ENCODE measurements around the gene AZIN2.
"Not testable (repeated sequence)": the region's sequence is repeated elsewhere in the genome, so short reads cannot be mapped to it uniquely, and the experiment has no call there.

The AZIN2 gene

DNA sequence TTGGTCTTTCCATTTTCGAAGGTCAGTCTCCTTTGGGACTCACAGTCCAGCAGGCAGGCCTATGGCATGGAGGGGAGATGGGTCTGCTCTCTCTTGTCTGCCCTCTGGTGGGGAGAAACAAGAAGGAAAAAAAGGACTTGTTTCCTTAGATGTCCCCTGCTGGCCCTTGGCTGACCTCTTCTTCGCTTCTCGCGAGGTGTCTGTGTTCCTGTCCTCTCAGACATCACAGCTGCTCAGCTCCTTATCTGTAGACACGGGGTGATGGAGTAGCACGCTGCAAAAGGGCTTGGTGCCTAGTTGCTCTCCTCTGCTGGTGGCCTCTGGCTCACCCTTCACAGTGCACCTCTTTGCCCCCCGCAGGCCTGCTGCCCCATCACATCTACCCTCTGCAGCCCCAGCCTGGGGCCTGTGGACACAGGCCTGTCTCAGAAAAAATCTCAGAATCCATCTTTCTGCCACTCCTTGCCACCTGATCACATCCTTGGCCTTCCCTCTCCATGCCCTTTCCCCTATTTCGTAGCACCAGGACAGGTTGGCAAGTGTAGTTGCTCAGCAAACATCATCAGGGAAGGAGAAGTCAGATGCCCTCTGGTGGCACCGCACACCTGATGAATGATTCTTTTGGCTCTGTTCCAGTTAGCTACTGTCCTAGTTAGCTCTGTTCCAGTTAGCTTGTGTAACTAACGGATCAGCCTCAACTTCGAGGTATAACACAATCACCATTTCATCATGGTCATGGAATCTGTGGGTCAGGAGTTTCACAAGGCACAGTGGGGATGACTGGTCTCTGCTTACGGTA lies 25.5 kb upstream of the AZIN2 start:
- TF ChIP-seq, protein P1, sequence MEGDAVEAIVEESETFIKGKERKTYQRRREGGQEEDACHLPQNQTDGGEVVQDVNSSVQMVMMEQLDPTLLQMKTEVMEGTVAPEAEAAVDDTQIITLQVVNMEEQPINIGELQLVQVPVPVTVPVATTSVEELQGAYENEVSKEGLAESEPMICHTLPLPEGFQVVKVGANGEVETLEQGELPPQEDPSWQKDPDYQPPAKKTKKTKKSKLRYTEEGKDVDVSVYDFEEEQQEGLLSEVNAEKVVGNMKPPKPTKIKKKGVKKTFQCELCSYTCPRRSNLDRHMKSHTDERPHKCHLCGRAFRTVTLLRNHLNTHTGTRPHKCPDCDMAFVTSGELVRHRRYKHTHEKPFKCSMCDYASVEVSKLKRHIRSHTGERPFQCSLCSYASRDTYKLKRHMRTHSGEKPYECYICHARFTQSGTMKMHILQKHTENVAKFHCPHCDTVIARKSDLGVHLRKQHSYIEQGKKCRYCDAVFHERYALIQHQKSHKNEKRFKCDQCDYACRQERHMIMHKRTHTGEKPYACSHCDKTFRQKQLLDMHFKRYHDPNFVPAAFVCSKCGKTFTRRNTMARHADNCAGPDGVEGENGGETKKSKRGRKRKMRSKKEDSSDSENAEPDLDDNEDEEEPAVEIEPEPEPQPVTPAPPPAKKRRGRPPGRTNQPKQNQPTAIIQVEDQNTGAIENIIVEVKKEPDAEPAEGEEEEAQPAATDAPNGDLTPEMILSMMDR (IDR thresholded peaks at IDR 0.05; ENCODE audit: insufficient read depth, low read length, missing control alignments), result peak; percentile 74
- ChIA-PET CTCF (interaction anchor here (0.6 to 7.1 kb wide), 48 partner anchors 7 to 343 kb away, joined by 3 to 147 read pairs (median 5); partner anchors contain the start of gene AZIN2), POLR2A (interaction anchor here (1.0 kb wide), 1 partner anchor 91 kb away, joined by 3 read pairs; no protein-coding TSS in a partner anchor)
- H3K4me3 ChIP-seq (ENCODE audit: low read depth, low read length), result no peak overlapping the region
- DNase-seq (ENCODE audit: low read depth, low spot score), result peak; percentile 52

DNA sequence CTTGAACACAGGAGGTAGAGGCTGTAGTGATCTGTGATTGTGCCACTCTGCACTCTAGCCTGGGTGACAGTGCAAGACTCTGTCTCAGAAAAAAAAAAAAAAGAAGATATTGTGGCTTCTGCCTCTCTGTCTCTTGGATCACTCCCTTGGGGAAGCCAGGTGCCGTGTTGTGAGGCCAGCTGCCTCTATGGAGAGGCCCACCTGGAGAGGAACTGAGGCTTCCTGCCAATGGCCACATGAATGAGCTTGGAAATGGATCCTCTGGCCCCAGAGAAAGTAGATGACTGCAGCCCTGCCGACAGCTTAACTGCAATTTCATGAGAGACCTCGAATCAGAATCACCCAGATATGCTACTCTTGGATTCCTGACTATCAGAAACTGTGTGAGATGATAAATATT lies 24.5 kb upstream of the AZIN2 start:
- H3K4me3 ChIP-seq (ENCODE audit: low read depth, low read length), result no peak overlapping the region
- DNase-seq (ENCODE audit: low read depth, low spot score), result no peak
- ChIA-PET POLR2A (interaction anchor here (1.1 kb wide), 1 partner anchor 25 kb away, joined by 6 read pairs; the partner anchor contains the start of gene AZIN2), CTCF (interaction anchor here (0.9 to 7.1 kb wide), 20 partner anchors 10 to 344 kb away, joined by 3 to 147 read pairs (median 5); partner anchors contain the start of gene AZIN2)
- TF ChIP-seq, protein P1 (IDR thresholded peaks at IDR 0.05; ENCODE audit: insufficient read depth, low read length, missing control alignments), result no peak

- TF ChIP-seq, protein P1 (IDR thresholded peaks at IDR 0.05; ENCODE audit: insufficient read depth, low read length, missing control alignments), result no peak
- ChIA-PET POLR2A (interaction anchor here (1.1 kb wide), 1 partner anchor 24 kb away, joined by 6 read pairs; the partner anchor contains the start of gene AZIN2), CTCF (interaction anchor here (0.7 to 7.1 kb wide), 20 partner anchors 9 to 345 kb away, joined by 3 to 147 read pairs (median 4); partner anchors contain the start of gene AZIN2)
- no peak for DNase-seq (ENCODE audit: low read depth, low spot score)
- H3K4me3 ChIP-seq (ENCODE audit: low read depth, low read length), result no peak overlapping the region
Measured at GRCh38 chr1:33057095-33057494, 23.9 kb upstream of the AZIN2 start.

DNA sequence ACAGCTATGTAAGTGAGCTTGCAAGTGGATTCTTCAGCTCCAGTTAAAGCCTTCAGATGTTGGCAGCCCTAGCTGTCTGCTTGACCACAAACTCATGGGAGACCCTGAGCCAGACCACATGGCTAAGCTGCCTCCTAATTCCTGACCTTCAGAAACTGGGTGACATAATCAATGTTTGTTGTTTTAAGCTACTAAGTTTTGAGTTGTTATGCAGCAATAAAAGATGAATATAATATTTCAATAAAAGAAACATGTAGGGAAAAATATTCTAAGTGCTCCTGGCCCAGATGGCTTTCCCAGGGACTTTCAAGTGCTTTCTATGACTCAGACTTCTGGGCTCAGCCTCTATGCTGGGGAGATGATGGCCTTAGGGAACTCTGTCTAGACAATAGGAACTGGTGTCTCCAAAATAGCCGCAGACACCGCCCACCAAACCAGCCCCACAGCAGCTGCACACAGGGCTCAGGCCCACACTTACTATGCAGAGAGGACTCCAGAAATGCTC lies 20.3 kb upstream of the AZIN2 start:
- ChIA-PET CTCF (interaction anchor here (1.0 to 1.7 kb wide), 7 partner anchors 11 to 128 kb away, joined by 3 to 8 read pairs (median 4); no protein-coding TSS in a partner anchor), POLR2A (interaction anchor here (1.2 kb wide), 1 partner anchor 39 kb away, joined by 3 read pairs; no protein-coding TSS in a partner anchor)
- no peak overlapping the region for H3K4me3 ChIP-seq (ENCODE audit: low read depth, low read length)
- TF ChIP-seq, protein P1 (IDR thresholded peaks at IDR 0.05; ENCODE audit: insufficient read depth, low read length, missing control alignments), result no peak
- DNase-seq (ENCODE audit: low read depth, low spot score), result peak; percentile 88

DNA sequence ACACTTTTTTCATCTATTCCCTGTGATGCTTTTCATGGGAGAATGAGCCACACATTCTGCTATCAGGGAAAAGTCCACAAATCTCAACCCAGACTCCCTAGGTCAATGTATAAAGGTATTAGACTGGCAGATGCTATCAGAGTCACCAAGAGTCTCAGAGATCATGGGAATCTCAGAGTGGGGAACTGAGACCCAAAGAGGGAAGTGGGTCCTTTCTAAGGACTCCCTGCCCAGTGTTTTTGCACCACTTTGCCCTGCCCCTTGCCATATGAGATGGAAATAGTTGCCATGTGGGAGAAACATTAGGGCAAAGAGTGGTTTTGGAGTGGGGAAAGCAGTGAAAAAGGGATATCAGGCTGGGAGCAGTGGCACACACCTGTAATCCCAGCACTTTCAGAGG lies 19.1 kb upstream of the AZIN2 start:
- TF ChIP-seq, protein P1 (IDR thresholded peaks at IDR 0.05; ENCODE audit: insufficient read depth, low read length, missing control alignments), result no peak
- POLR2A ChIA-PET, result no interaction called here
- CTCF ChIA-PET, result interaction anchor here (1.4 to 1.7 kb wide), 4 partner anchors 9 to 128 kb away, joined by 3 to 8 read pairs (median 5); no protein-coding TSS in a partner anchor
- no peak overlapping the region for H3K4me3 ChIP-seq (ENCODE audit: low read depth, low read length)
- DNase-seq (ENCODE audit: low read depth, low spot score), result no peak

DNA sequence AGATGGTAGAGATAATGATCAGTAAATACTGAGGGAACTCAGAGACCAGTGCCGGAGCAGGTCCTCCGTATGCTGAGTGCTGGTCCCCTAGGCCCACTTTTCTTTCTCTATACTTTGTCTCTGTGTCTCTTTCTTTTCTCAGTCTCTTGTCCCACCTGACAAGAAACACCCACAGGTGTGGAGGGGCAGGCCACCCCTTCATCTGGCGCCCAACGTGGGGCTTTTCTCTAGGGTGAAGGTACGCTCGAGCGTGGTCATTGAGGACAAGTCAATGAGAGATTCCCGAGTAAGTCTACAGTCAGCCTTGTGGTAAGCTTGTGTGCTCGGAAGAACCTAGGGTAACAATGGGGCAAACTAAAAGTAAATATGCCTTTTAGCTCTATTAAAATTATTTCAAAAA lies 16.7 kb upstream of the AZIN2 start:
- CTCF ChIA-PET, result interaction anchor here (4.2 kb wide), 1 partner anchor 9 kb away, joined by 29 read pairs; no protein-coding TSS in a partner anchor
- DNase-seq (ENCODE audit: low read depth, low spot score); POLR2A ChIA-PET; H3K4me3 ChIP-seq (ENCODE audit: low read depth, low read length): not testable (repeated sequence)

Data from AG04449 (cell line).